ENCODE measurements around the gene MUC2. TPM values are rescaled to one million over a fixed set of nuclear protein-coding genes. Genes with fewer than 3 reads are reported as not detected.

MUC2 gene
- total and polyA plus RNA-seq, 9 of the 15 experiments (the other 6 are each of a cell fraction or from before 2014, with no cell fraction given) = under 0.01 to 0.18 TPM; not detected in 7

- Histone ChIP-seq H3K4me2 (ENCODE audit: insufficient read depth, low read length) (no peak overlapping the region), H2AFZ (ENCODE audit: low read depth, low read length) (no peak overlapping the region), H4K20me1 (replicated peaks; ENCODE audit: control insufficient read depth, insufficient read depth, low read length) (no peaks in the 10 kb centered on the region), H3K27me3 (ENCODE audit: control insufficient read depth in 2 of 2, insufficient read depth in 2 of 2, low read length in 2 of 2) (peaks cover 6 to 32% of the 10 kb centered on the region in 2 experiments; a peak in 4 of 5 replicates), H3K36me3 (ENCODE audit: control insufficient read depth, insufficient read depth, low read length) (no peaks in the 10 kb centered on the region), H3K4me1 (replicated peaks in 1 of 2; ENCODE audit: control insufficient read depth in 2 of 2, insufficient read depth in 2 of 2, low read length in 2 of 2) (peaks cover 0 to 26% of the 10 kb centered on the region in 2 experiments; a peak in 1 of 5 replicates), H3K4me3 (no peak overlapping the region), H3K9ac (ENCODE audit: insufficient read depth in 1 of 2, low read depth in 2 of 2, low read length in 2 of 2) (no peak overlapping the region), H3K79me2 (ENCODE audit: control insufficient read depth, insufficient read depth, low read length) (no peaks in the 10 kb centered on the region), H3K9me3 (replicated peaks; ENCODE audit: control insufficient read depth, insufficient read depth, low read depth, low read length) (no peaks in the 10 kb centered on the region), H3K9me1 (ENCODE audit: control insufficient read depth, insufficient read depth, low read length) (no peaks in the 10 kb centered on the region), H3K27ac (ENCODE audit: extremely low read depth, low read depth, low read length) (no peak overlapping the region)
- no peak for DNase-seq (ENCODE audit: extremely low read depth in 1 of 4, low spot score in 3 of 4)
- no peak for ATAC-seq
- intact Hi-C loops (cut with micrococcal nuclease) (loop anchor here (10.0 kb wide), 1 partner anchor 463 kb away; the partner anchor contains the start of gene DUSP8), in situ Hi-C loops (cut with MboI) (no loop called here)
- CTCF ChIA-PET (ENCODE audit: low intra/inter-chr PET ratio) = no interaction called here
- POLR2A ChIA-PET = interaction anchor here (0.6 kb wide), 1 partner anchor 29 kb away, joined by 4 read pairs; no protein-coding TSS in a partner anchor
- WGBS (ENCODE audit: insufficient coverage, low coverage, missing lambda C conversion rate) = 4% methylated on average over 10 of the region's 10 CpGs
- TF ChIP-seq HMG20A (CRISPR knock-in tag; conservative IDR thresholded peaks at IDR 0.05) (no peak), ZNF175 (CRISPR knock-in tag; IDR thresholded peaks at IDR 0.05; ENCODE audit: low read depth) (no peak), SETDB1 (IDR thresholded peaks at IDR 0.05; ENCODE audit: low read length) (no peak), THRAP3 (IDR thresholded peaks at IDR 0.05; ENCODE audit: borderline replicate concordance) (no peak), CREM (IDR thresholded peaks at IDR 0.05; ENCODE audit: low read depth) (no peak)
- BruUV-seq (replicated peaks) = no TSS peak
- no peak for FAIRE-seq
Observed at GRCh38 chr11:1111545-1112212, 37.0 kb downstream of the MUC2 start.
